Esophagus muscularis mucosa (tissue), 4 donors: ENCODE results near the gene CLTA. TPM values are rescaled to one million over a fixed set of nuclear protein-coding genes. Genes with fewer than 3 reads are reported as not detected.
"Not testable (repeated sequence)": the region's sequence is repeated elsewhere in the genome, so short reads cannot be mapped to it uniquely, and the experiment has no call there.

Source experiments
- DNase-seq: peaks from one replicate; pipeline ENCODE4 v3.0.0-alpha.2; 2017; ENCODE audit errors: extremely low spot score
- H3K27ac ChIP-seq, 4 donors: fragments of 200-600 bp; sonication (generic); replicated peaks in 1 of 4; 1 replicate in 3 of 4; 2 replicates in 1 of 4; pipeline ENCODE4 v1.5.1; 2016 to 2019; ENCODE audit warnings: mild to moderate bottlenecking in 1 of 4
- H3K27me3 ChIP-seq, 4 donors: fragments of 200-600 bp; sonication (generic); one replicate each; pipeline versions ENCODE4 v1.5.1 to v1.6.0; 2016 to 2019
- H3K36me3 ChIP-seq, 4 donors: fragments of 200-600 bp; sonication (generic); one replicate each; pipeline ENCODE4 v1.5.1; 2016 to 2019
- H3K4me1 ChIP-seq, 4 donors: fragments of 200-600 bp; sonication (generic); one replicate each; pipeline ENCODE4 v1.5.1; 2016 to 2019
- H3K4me3 ChIP-seq, 4 donors: fragments of 200-600 bp; sonication (generic); 1 replicate in 2 of 4; 2 replicates in 2 of 4; pipeline ENCODE4 v1.5.1; 2016 to 2019; ENCODE audit warnings: mild to moderate bottlenecking in 4 of 4, moderate library complexity in 1 of 4
- H3K9me3 ChIP-seq, 4 donors: fragments of 200-600 bp; sonication (generic); 1 replicate in 3 of 4; 2 replicates in 1 of 4; pipeline ENCODE4 v1.5.1; 2016 to 2019
- CTCF ChIP-seq, 3 experiments: fragments of 200-600 bp in 2 of 3; fragments of 450-650 bp in 1 of 3; sonication (generic) in 2 of 3; IDR thresholded peaks; one replicate each; pipeline ENCODE4 v1.5.1; 2017 to 2019; ENCODE audit warnings: antibody characterized with exemption in 3 of 3, mild to moderate bottlenecking in 2 of 3, moderate library complexity in 1 of 3
- EP300 ChIP-seq: sonication (generic); formaldehyde crosslinking; IDR thresholded peaks from one replicate; pipeline ENCODE4 v1.6.1; 2017; ENCODE audit warnings: antibody characterized with exemption
- POLR2A ChIP-seq: fragments of 450-650 bp; IDR thresholded peaks from one replicate; pipeline ENCODE4 v1.6.1; 2017; ENCODE audit warnings: antibody characterized with exemption, moderate library complexity, mild to moderate bottlenecking, low read depth
- POLR2AphosphoS5 ChIP-seq, 2 donors: sonication (generic); formaldehyde crosslinking; IDR thresholded peaks; one replicate each; pipeline ENCODE4 v1.6.1; 2017; ENCODE audit warnings: antibody characterized with exemption in 2 of 2
- WGBS: methylation state at CpG from one replicate; pipeline ENCODE4 v1.1.5; 2018; 5-methylcytosine and 5-hydroxymethylcytosine counted together
- intact Hi-C: fragments of 100-400 bp; cut with DNase I; formaldehyde crosslinking; loops from one replicate; pipeline ENCODE4 v1.15.1; 2023
- total RNA-seq, 4 donors: library from RNA; depleted of rRNA; stranded (reverse); fragments of >200 nt; gene quantifications; one replicate each; pipeline versions ENCODE4 v1.1.0 to v1.2.1, GENCODE V29; 2016

Gene CLTA
- total RNA-seq, 4 donors from 2014 or later: 125 to 178 (median 159) TPM

DNA sequence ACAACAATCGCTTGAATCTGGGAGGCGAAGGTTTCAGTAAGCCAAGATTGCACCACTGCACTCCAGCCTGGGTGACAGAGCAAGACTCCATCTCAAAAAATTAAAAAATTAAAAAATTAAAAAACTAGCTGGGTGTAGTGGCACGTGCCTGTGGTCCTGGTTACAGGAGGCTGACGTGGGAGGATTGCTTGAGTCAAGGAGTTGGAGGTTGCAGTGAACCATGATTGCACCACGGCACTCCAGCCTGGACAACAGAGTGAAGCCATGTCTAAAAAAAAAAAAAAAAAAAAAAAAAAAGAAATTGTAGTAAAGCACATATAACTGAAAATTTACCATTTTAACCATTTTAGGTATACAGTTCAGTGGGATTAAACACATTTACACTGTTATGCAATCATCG is 34.6 kb upstream of the CLTA start:
- TF ChIP-seq POLR2AphosphoS5 (IDR thresholded peaks at IDR 0.05) (no peak), EP300 (no peak), CTCF (IDR thresholded peaks at IDR 0.05) (no peak), POLR2A (no peak)
- H3K4me1 ChIP-seq: peaks cover 22 to 78% (median 74%) of the 10 kb centered on the region in 4 donors
- intact Hi-C loops: no loop called here
- no peaks in the 10 kb centered on the region for H3K9me3 ChIP-seq
- DNase-seq: no peak
- 93% methylated on average over 6 of the region's 6 CpGs for WGBS
- H3K36me3 ChIP-seq: peaks cover 0 to 22% (median 7%) of the 10 kb centered on the region in 4 donors
- H3K4me3 ChIP-seq: no peak overlapping the region
- H3K27me3 ChIP-seq: no peaks in the 10 kb centered on the region
- H3K27ac ChIP-seq: peak overlapping the region; percentile 76 to 92 (median 88)

- H3K27me3 ChIP-seq: no peaks in the 10 kb centered on the region
- intact Hi-C loops: no loop called here
- no peak for TF ChIP-seq POLR2AphosphoS5 (IDR thresholded peaks at IDR 0.05)
- no peak for TF ChIP-seq POLR2A
- no peak for TF ChIP-seq EP300
- TF ChIP-seq CTCF (IDR thresholded peaks at IDR 0.05): no peak
- H3K4me3 ChIP-seq: no peak overlapping the region
- peaks cover 0 to 19% (median 3%) of the 10 kb centered on the region in 4 donors for H3K36me3 ChIP-seq
- H3K4me1 ChIP-seq: peaks cover 17 to 82% (median 76%) of the 10 kb centered on the region in 4 donors
- H3K27ac ChIP-seq: peak overlapping the region; percentile 65 to 87 (median 84)
- no peak for DNase-seq
- H3K9me3 ChIP-seq: no peaks in the 10 kb centered on the region
- 47% methylated on average over 2 of the region's 2 CpGs for WGBS
Measured at GRCh38 chr9:36158122-36158521, 32.6 kb upstream of the CLTA start.

- 62% methylated on average over 7 of the region's 7 CpGs for WGBS
- Histone ChIP-seq H3K36me3 (peaks cover 0 to 19% (median 3%) of the 10 kb centered on the region in 4 donors), H3K4me1 (peaks cover 24 to 82% (median 76%) of the 10 kb centered on the region in 4 donors), H3K27me3 (no peaks in the 10 kb centered on the region), H3K9me3 (no peaks in the 10 kb centered on the region), H3K4me3 (no peak overlapping the region), H3K27ac (peak overlapping the region; percentile 65 to 87 (median 84))
- no peak for DNase-seq
- TF ChIP-seq CTCF (IDR thresholded peaks at IDR 0.05) (no peak), POLR2AphosphoS5 (IDR thresholded peaks at IDR 0.05) (peak; percentile 25 to 28), EP300 (no peak), POLR2A (no peak)
- intact Hi-C loops: no loop called here
Measured at GRCh38 chr9:36158917-36159316, 31.8 kb upstream of the CLTA start.

- DNase-seq, H3K27me3 ChIP-seq, H3K4me3 ChIP-seq, H3K9me3 ChIP-seq, intact Hi-C loops: not testable (repeated sequence)
- H3K4me1 ChIP-seq: peaks cover 18 to 82% (median 75%) of the 10 kb centered on the region in 4 donors
- peak overlapping the region; percentile 65 to 87 (median 84) for H3K27ac ChIP-seq
- WGBS: 94% methylated on average over 4 of the region's 4 CpGs
- peaks cover 0 to 19% (median 3%) of the 10 kb centered on the region in 4 donors for H3K36me3 ChIP-seq
Measured at GRCh38 chr9:36159509-36159908, 31.2 kb upstream of the CLTA start.

DNA sequence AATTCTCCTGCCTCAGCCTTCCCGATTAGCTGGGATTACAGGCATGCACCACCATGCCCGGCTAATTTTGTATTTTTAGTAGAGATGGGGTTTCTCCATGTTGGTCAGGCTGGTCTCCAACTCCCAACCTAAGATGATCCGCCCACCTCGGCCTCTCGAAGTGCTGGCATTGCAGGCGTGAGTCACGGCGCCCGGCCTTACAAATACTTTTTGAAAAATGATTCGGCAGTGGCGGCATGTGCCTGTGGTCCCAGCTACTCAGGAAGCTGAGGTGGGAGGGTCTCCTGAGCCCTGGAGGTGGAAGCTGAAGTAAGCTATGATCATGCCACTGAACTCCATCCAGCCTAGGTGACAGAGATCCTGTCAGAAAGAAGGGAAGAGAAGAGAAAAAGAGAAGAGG is 30.6 kb upstream of the CLTA start:
- H3K27me3 ChIP-seq, H3K4me3 ChIP-seq, intact Hi-C loops, H3K9me3 ChIP-seq, DNase-seq: not testable (repeated sequence)
- Histone ChIP-seq H3K4me1 (peaks cover 13 to 82% (median 75%) of the 10 kb centered on the region in 4 donors), H3K27ac (peak overlapping the region; percentile 65 to 87 (median 84)), H3K36me3 (peaks cover 0 to 19% (median 3%) of the 10 kb centered on the region in 4 donors)
- WGBS: 85% methylated on average over 11 of the region's 11 CpGs

GRCh38 chr9:36161187-36161586 is 29.5 kb upstream of the CLTA start:
- peaks cover 17 to 87% (median 79%) of the 10 kb centered on the region in 4 donors for H3K4me1 ChIP-seq
- H3K36me3 ChIP-seq: peaks cover 0 to 12% (median 3%) of the 10 kb centered on the region in 4 donors
- H3K4me3 ChIP-seq: no peak overlapping the region
- DNase-seq: no peak
- H3K9me3 ChIP-seq: no peaks in the 10 kb centered on the region
- intact Hi-C loops: no loop called here
- WGBS: 76% methylated on average over 2 of the region's 2 CpGs
- no peak for TF ChIP-seq CTCF (IDR thresholded peaks at IDR 0.05)
- no peak for TF ChIP-seq POLR2A
- TF ChIP-seq POLR2AphosphoS5 (IDR thresholded peaks at IDR 0.05): no peak
- TF ChIP-seq EP300: no peak
- peak overlapping the region; percentile 80 to 88 (median 87) for H3K27ac ChIP-seq
- no peaks in the 10 kb centered on the region for H3K27me3 ChIP-seq
